GM19043 (cell line): ENCODE data around the gene TPRA1.
"Not testable (repeated sequence)": the region's sequence is repeated elsewhere in the genome, so short reads cannot be mapped to it uniquely, and the experiment has no call there.

Experiments used
- ATAC-seq: cut with Tn5 transposase; IDR thresholded peaks from one replicate; pipeline ENCODE4 v1.9.1; 2021; ENCODE audit warnings: low read depth; ENCODE audit not compliant: unreplicated experiment

The TPRA1 gene

DNA sequence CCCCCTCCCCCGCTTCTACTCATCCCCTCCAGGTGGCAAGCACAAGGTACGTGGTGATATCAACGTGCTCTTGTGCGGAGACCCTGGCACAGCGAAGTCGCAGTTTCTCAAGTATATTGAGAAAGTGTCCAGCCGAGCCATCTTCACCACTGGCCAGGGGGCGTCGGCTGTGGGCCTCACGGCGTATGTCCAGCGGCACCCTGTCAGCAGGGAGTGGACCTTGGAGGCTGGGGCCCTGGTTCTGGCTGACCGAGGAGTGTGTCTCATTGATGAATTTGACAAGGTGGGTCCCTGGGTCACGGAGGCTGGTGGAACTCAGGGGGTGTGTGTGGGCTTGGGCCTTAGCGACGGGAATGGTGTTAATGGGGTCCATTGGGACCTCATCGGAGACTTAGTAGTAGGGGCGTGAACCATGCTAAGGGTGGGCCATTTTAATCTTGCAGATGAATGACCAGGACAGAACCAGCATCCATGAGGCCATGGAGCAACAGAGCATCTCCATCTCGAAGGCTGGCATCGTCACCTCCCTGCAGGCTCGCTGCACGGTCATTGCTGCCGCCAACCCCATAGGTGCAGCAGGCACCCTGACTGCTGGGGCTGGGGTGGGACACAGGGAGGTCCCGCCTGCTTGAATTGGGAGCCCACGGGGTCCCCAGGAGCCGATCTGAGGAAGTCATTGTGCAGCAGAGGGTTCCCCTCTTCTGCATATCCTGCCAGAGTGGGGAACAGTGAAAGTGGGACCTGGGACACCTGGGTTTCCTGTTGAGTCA, 26.5 kb upstream of the TPRA1 start:
- no peak for ATAC-seq

DNA sequence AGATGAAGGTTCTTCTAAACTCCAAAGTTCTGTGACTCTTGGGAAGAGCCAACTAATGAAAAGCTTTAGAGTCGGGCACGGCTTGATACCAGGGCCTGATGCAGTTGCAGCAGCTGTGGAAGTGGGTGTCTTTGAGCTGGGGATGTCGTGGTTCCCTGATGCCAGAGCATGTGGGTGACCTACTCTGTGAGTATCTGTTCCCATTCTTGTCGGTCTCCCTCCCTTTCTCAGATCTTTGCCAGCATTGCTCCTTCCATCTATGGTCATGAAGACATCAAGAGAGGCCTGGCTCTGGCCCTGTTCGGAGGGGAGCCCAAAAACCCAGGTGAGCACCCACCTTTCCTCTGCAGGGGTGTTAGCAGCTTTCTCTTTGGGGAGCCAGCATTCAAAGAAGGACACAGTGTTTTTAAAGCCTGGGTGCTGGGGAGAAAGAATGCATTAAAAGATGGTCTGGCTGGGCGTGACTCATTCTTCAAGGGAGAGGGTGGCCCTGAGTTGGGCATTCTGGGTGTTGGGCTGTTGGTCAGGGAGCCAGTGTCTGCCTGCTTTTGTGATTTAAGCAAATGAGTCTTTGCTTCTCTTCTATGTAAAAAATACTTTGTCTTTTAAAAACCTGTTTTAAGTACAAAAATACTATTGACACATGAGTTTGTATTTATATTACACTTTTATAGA, 25.2 kb upstream of the TPRA1 start:
- no peak for ATAC-seq

DNA sequence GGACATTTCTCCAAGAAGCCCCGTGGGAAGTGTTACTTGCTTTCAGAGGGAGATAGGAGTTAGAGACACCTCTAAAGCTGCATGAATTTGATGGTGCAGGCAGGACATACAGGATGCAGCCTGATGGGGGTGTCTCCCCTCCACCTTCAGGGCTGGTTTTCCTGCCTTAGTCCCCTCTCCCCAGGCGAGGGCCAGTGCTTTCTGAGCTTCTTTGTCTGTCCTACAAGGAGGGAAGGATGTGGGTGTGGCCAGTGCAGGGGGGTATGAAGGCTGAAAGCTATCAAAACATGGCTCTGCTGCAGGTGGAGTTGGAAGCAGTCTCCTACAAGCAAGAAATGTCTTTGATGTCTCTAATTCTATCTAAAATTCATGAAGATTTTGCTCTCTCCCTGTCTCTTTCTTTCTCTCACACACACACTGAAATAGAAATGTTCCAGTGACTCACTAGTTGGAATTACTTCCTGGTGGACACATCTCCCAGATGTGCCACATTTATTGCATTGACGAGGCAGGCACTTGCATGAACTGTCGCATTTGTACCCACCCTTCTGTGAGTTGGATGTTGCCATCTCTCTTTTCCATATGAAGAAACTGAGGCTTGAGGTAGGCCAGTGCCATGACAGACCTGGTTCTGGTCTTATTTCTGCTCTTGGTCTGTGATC, 24.5 kb upstream of the TPRA1 start:
- no peak for ATAC-seq

DNA sequence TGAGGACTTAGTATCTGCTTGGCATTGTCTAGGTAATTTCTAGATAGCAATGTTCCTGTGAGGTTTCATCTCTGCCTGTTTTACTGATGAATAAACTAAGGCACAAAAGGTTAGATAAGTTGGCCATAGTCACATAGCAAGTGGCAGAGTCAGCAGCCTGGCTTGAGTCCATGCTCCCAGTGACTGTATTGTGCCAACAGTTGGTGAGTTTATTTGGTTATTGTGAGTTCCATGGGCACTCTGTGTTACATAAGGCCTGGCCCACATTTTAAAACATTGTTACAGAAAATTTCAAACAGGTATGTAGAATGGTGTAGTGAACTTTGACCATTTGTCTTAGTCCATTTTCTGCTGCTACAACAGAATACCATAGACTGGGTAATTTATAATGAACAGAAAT, 22.9 kb upstream of the TPRA1 start:
- no peak for ATAC-seq

DNA sequence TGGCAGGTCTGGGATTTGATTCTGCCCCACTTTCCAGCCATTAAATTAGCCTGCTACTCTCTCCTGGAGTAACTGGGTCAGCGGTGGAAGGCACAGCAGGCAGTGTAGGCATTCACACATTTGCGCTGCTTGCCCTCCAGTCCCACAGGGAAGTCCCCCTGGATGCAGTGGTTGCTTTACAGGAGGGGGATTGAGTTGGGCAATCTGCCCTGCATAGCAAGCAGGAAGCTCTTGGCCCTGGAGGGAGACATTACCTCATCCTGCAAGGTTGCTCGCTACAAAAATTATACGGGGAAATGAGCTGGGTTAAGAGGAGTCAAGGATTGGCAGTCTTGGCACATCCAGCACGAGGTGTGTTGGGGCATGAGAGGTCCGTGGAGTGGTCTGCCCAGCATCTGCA, 22.4 kb upstream of the TPRA1 start:
- no peak for ATAC-seq

DNA sequence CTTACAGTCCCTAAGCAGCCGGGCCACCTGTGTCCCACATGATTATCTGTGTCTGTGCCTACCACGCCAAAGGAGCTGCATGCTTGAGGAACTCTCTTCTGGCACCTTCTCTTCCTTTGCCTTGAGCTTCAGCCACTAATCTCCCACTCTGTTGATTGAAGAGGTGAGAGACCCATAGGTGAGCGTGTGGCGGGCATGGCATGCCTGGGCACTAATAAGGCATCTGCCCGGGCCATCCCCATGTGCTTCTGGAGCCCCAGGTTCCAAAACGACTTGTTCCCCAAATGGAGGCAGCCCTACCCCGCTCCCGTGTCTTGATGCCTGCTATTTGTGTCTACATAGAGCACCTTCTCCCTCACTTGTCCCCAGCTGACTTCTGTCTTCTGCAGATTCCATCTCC, 20.7 kb upstream of the TPRA1 start:
- no peak for ATAC-seq

DNA sequence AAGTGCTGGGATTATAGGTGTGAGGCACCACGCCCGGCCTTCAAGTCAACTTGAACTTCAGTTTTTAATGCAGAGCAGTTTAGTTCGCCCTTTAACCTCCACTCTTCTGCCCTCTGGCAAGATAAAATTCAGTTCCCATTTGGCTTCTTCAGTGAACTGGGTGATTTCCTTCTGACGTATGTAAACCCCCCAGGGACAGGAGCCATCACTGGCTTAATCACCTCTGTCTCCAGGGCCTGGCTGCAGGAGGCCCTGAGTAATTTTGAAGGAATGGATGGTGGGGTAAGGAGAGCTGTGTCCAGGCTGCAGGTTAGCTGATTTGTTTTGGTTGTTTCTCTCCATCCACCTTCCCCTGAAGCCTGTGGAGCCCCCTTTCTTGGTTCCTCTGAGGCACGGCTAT, 19.6 kb upstream of the TPRA1 start:
- ATAC-seq, result no peak

DNA sequence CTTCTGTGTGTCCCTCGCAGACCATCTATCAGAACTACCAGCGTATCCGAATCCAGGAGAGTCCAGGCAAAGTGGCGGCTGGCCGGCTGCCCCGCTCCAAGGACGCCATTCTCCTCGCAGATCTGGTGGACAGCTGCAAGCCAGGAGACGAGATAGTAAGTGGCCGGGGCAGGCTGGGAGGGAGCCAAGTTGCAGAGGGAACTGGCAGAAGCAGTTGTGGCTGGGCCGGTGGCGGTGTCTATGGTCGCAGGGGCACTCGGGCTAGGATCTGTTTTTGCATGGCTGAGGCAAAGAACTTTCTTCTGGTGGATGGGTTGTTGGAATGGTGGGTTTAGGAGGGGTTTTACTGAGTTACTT, 17.8 kb upstream of the TPRA1 start:
- no peak for ATAC-seq

DNA sequence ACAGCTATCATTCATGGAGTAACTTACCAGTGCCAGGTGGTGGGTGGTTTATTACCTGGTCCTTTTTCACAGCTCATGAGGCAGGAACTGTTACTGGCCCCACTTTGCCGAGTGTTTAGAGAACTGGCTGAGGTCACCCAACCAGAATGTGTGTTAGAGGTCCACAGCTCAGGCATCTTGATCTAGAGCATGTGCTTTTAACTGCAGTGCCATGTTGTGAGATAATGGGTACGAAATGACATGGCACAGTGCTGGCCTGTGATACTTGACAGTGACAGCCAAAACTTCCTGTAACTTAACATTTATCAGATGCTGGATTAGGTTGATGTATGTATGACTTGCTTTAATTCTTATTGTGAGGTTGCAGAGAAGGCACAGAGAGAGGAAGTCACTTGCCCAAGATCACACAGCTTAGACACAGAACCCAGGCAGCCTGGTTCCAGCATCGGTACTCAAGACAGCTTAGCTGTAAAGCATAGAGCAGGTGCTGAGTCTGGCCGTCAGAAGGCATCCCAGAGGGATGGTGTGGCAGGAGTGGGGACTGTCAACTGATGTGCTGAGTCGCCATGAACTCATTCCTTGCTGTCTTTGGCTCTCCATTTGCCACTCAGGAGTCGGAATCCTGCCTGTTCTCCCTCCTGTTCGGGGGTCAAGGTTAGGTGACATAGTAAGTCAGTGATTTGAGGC, 17.3 kb upstream of the TPRA1 start:
- no peak for ATAC-seq

DNA sequence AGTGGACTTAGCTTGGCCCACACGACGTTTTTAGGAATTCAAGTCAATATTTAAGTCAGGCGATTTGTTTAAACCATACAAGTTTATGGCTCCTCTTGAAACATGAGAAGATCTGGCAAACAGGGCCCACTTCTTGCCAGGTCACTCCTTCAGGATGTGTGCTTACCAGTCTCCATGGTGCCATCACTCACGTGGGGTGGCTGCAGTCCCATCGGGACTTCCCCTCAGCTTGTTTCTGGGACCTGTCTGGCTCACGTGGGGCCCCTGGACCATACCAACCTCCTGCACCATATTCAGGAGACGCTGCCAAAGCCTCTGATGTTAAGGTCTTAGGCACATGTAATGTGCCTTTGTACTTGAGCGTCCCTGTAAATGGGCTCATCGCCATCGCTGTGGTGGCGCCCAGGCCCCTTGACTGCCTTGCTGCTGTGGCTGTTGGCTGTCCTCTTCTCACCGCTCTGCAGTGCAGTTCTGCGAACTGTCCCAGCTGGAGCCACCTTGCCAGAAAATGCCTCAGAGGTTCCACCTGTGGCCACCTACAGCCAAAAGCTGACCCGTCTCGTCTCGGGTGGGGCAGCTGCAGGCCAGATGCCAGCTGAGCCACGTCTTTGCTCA, 16.6 kb upstream of the TPRA1 start:
- no peak for ATAC-seq

DNA sequence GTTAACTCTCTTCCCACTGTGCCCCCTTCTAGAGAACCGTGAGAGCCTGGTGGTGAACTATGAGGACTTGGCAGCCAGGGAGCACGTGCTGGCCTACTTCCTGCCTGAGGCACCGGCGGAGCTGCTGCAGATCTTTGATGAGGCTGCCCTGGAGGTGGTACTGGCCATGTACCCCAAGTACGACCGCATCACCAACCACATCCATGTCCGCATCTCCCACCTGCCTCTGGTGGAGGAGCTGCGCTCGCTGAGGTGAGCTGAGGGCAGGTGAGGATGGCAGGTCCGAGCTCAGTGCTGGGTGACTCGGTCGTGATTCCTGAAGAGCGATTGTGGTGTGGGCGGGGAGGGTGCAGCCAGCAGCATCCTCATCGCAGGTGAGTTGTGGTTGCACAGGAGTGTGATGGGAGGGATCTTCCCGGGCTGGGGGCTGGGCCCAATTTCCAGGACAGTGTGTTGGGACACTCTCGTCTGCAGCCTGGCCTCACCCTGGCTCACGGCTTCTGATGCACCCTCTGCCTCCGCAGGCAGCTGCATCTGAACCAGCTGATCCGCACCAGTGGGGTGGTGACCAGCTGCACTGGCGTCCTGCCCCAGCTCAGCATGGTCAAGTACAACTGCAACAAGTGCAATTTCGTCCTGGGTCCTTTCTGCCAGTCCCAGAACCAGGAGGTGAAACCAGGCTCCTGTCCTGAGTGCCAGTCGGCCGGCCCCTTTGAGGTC, 15.7 kb upstream of the TPRA1 start:
- no peak for ATAC-seq

DNA sequence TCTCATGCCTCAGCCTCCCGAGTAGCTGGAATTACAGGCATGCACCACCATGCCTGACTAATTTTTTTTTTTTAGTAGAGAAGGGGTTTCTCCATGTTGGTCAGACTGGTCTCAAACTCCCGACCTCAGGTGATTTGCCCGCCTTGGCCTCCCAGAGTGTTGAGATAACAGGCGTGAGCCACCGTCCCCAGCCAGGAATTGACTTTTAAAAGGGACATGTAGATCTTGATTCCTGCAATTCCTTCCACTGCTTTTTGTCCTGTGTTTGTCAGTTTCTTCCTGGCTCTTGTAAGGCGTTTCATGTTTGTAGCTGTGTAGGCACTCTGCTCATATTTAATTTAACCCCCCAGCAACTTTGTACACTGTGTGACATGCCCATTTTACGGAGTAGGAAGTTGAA, 15.0 kb upstream of the TPRA1 start:
- not testable (repeated sequence) for ATAC-seq

DNA sequence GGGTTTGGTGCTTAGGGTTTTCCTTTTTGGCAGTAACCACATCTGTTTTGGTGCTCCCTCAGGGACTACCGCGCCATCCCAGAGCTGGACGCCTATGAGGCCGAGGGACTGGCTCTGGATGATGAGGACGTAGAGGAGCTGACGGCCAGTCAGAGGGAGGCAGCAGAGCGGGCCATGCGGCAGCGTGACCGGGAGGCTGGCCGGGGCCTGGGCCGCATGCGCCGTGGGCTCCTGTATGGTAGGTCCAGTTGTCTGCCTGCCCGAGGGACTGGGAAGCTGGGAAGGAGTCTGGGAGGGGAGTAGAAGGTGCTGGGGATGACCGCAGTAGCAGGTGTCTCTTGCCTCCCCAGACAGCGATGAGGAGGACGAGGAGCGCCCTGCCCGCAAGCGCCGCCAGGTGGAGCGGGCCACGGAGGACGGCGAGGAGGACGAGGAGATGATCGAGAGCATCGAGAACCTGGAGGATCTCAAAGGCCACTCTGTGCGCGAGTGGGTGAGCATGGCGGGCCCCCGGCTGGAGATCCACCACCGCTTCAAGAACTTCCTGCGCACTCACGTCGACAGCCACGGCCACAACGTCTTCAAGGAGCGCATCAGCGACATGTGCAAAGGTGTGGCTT, 14.1 kb upstream of the TPRA1 start:
- no peak for ATAC-seq

DNA sequence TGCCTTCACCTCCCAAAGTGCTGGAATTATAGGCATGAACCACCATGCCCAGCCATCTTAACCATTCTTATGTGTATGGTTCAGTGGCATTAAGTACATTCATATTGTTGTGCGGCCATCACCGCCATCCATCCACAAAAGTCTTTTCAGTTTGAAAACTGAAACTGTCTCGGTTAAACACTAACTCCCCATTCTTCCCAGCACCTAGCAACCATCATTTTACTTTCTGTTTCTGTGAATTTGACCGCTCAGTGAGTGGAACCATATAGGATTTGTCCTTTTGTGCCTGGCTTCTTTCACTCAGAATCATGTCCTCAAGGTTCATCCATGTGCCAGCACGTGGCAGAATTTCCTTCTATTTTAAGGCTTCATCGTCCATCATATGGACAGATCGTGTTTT, 13.5 kb upstream of the TPRA1 start:
- ATAC-seq, result no peak

DNA sequence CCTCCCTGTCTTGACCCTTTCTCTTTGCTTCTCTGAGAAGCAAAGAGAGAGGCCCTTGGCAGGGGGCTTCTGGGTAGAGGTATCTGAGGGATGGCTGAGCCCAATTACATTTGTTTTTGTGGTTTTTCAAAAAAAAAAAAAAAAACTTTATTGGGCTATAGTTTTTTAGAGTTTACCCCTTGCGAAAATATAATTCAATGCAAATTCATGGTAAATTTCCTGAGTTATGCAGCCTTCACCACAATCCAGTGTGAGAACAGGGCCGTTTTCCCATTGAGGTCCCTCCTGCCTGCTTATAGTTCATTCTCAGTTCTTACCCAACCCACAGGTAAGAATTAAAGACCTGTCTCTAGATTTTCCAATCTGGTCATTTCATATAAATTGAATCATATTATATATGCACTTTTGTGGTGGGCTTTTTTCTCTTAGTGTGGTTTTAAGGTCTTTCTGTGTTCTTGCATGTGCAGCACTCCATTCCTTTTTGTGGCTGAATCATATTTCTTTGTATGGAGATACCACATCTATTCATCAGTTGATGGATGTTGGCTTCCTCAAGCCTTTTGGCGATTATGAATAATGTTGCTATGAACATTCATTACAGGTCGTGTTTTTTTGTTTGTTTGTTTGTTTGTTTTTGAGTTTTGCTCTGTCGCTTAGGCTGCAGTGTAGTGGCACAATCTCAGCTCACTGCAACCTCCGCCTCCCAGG, 10.4 kb upstream of the TPRA1 start:
- ATAC-seq, result no peak

DNA sequence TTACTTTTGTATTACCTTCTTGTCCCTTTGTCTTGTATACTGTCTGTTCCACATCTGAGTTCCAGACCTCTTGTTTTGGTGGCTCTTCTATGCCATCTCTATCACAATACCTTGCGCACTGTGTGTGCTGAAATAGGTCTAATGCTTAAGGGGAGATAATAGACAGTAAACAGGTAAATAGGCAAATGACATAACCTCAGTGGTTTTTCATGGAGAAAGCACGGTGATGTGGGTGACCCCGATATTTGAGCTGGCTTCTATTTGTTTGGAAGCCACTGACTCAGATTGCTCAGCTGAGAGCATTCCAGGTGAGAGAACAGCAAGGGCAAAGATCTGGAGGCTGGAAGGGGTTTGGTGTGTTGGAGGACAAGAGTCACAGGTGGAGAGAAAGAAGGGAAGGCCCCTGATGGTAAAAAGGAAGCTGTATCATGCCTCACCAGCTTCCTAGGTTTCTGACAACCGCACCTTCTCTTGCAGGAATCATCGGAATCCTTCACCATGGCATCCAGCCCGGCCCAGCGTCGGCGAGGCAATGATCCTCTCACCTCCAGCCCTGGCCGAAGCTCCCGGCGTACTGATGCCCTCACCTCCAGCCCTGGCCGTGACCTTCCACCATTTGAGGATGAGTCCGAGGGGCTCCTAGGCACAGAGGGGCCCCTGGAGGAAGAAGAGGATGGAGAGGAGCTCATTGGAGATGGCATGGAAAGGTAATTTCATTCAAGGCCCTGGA, 8.5 kb upstream of the TPRA1 start:
- ATAC-seq, result no peak

DNA sequence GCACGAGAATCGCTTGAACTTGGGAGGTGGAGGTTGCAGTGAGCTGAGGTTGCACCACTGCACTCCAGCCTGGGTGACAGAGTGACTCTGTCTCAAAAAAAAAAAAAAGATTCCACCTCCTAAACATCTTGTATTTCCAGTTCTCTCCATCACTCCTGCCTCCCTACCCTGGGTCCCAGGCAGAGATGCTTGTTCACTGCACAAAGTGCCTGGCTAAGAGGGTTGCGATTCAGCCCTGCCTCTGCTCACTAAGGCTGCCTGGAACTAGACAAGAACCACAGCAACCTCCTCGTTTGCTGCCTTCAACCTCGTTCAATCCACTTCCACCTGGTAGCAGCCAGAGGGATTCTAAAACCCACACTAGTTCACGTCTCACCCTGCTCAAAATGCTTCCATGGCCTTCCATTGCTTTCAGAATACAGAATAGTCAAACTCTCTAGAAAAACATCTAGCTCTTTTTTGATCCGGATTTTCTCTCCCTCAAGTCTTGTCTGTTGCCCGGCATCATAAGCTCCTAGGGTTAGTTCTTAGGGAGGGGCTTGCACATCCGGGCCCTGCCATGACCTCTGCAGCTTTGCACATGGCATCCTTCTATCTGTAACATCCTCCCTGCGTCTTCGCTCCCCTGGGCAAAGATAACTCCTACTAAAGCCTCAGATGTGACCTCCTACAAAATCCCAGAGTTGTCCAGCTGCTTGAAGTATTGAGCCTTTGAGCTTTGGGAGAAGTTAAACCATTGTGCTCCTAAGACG, 6.7 kb upstream of the TPRA1 start:
- no peak for ATAC-seq

DNA sequence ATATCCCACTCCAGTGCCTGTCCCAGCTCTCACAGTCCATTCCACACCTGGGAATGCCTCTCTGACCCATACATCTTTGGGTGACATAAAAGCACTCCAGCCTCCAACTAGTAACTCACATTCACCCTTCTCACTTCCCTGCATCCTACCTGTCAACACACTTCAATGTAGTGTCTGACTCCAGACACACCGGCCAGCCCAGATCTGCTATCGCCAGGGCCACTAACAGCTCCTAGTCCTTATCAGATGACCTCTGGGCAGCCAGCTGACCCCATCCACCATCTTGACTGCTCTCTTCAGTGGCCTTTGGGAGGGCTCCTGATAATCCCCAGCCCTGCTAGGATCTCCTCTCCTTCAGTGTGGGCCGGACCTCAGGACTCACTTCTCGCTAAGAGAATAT, 4.8 kb upstream of the TPRA1 start:
- ATAC-seq, result no peak
